ENCODE results near the gene TFF1.

The TFF1 gene

GRCh38 chr21:42358261-42358660 is 8.1 kb downstream of the TFF1 start:
- H2AFZ ChIP-seq (ENCODE audit: low read depth, low read length): no peak overlapping the region
- H4K8ac ChIP-seq (ENCODE audit: low read length): no peak overlapping the region
- peaks cover 23 to 25% of the 10 kb centered on the region in 2 experiments for H3K27me3 ChIP-seq (ENCODE audit: control insufficient read depth in 1 of 2, insufficient read depth in 1 of 2, low read length in 2 of 2)
- H3K18ac ChIP-seq (ENCODE audit: low read depth in 1 of 2, low read length in 2 of 2): no peak overlapping the region
- H2AK5ac ChIP-seq (ENCODE audit: low read length, severe bottlenecking): no peak overlapping the region
- peaks cover 2% of the 10 kb centered on the region for H3K4me1 ChIP-seq (ENCODE audit: control insufficient read depth, insufficient read depth, low read depth, low read length)
- no peak overlapping the region for H3K14ac ChIP-seq (ENCODE audit: low read length in 2 of 2)
- H2BK120ac ChIP-seq (ENCODE audit: low read depth, low read length): no peak overlapping the region
- DNase-seq: no peak
- no peaks in the 10 kb centered on the region for H3K36me3 ChIP-seq (ENCODE audit: control insufficient read depth in 1 of 2, insufficient read depth in 2 of 2, low read depth in 1 of 2, low read length in 2 of 2)
- H3K4me2 ChIP-seq (ENCODE audit: low read length, poor library complexity, severe bottlenecking): no peak overlapping the region
- H3K79me1 ChIP-seq (replicated peaks; ENCODE audit: low read length, poor library complexity, severe bottlenecking): no peaks in the 10 kb centered on the region
- 86% methylated on average over 9 of the region's 12 CpGs for WGBS
- H2BK15ac ChIP-seq (ENCODE audit: low read depth, poor library complexity, severe bottlenecking): no peak overlapping the region
- no peak overlapping the region for H3K27ac ChIP-seq (ENCODE audit: low read length, poor library complexity, severe bottlenecking)
- peaks cover 13% of the 10 kb centered on the region for H3K9me3 ChIP-seq (ENCODE audit: control insufficient read depth, low read length)
- no peak overlapping the region for H2BK5ac ChIP-seq (ENCODE audit: low read depth, low read length, poor library complexity, severe bottlenecking)
- H4K91ac ChIP-seq (ENCODE audit: low read length): no peak overlapping the region
- H3K4me3 ChIP-seq (ENCODE audit: insufficient read depth in 1 of 2, low read depth in 1 of 2, low read length in 2 of 2): no peak overlapping the region
- no peak overlapping the region for H2BK12ac ChIP-seq (ENCODE audit: low read length in 2 of 2)
- no peak overlapping the region for H3K23ac ChIP-seq (ENCODE audit: low read length in 2 of 2)
- H3K9ac ChIP-seq (ENCODE audit: low read length): no peak overlapping the region
- H3K4ac ChIP-seq (ENCODE audit: low read depth in 1 of 2, low read length in 2 of 2): no peak overlapping the region

GRCh38 chr21:42357307-42357706 is 9.0 kb downstream of the TFF1 start:
- H3K9ac ChIP-seq (ENCODE audit: low read length): no peak overlapping the region
- H3K27me3 ChIP-seq (ENCODE audit: control insufficient read depth in 1 of 2, insufficient read depth in 1 of 2, low read length in 2 of 2): peaks cover 17 to 19% of the 10 kb centered on the region in 2 experiments
- no peak overlapping the region for H4K91ac ChIP-seq (ENCODE audit: low read length)
- no peak overlapping the region for H3K23ac ChIP-seq (ENCODE audit: low read length in 2 of 2)
- no peak overlapping the region for H2AFZ ChIP-seq (ENCODE audit: low read depth, low read length)
- H4K8ac ChIP-seq (ENCODE audit: low read length): no peak overlapping the region
- no peak overlapping the region for H2BK12ac ChIP-seq (ENCODE audit: low read length in 2 of 2)
- no peak overlapping the region for H3K27ac ChIP-seq (ENCODE audit: low read length, poor library complexity, severe bottlenecking)
- DNase-seq: no peak
- no peak overlapping the region for H2BK5ac ChIP-seq (ENCODE audit: low read depth, low read length, poor library complexity, severe bottlenecking)
- H3K18ac ChIP-seq (ENCODE audit: low read depth in 1 of 2, low read length in 2 of 2): no peak overlapping the region
- peaks cover 13% of the 10 kb centered on the region for H3K9me3 ChIP-seq (ENCODE audit: control insufficient read depth, low read length)
- H2BK15ac ChIP-seq (ENCODE audit: low read depth, poor library complexity, severe bottlenecking): no peak overlapping the region
- 48% methylated on average over 2 of the region's 3 CpGs for WGBS
- peaks cover 2% of the 10 kb centered on the region for H3K4me1 ChIP-seq (ENCODE audit: control insufficient read depth, insufficient read depth, low read depth, low read length)
- H3K79me1 ChIP-seq (replicated peaks; ENCODE audit: low read length, poor library complexity, severe bottlenecking): no peaks in the 10 kb centered on the region
- H3K14ac ChIP-seq (ENCODE audit: low read length in 2 of 2): no peak overlapping the region
- no peaks in the 10 kb centered on the region for H3K36me3 ChIP-seq (ENCODE audit: control insufficient read depth in 1 of 2, insufficient read depth in 2 of 2, low read depth in 1 of 2, low read length in 2 of 2)
- no peak overlapping the region for H3K4me3 ChIP-seq (ENCODE audit: insufficient read depth in 1 of 2, low read depth in 1 of 2, low read length in 2 of 2)
- no peak overlapping the region for H3K4me2 ChIP-seq (ENCODE audit: low read length, poor library complexity, severe bottlenecking)
- H2AK5ac ChIP-seq (ENCODE audit: low read length, severe bottlenecking): no peak overlapping the region
- no peak overlapping the region for H3K4ac ChIP-seq (ENCODE audit: low read depth in 1 of 2, low read length in 2 of 2)
- no peak overlapping the region for H2BK120ac ChIP-seq (ENCODE audit: low read depth, low read length)

GRCh38 chr21:42356650-42357049 is 9.7 kb downstream of the TFF1 start:
- no peak overlapping the region for H3K18ac ChIP-seq (ENCODE audit: low read depth in 1 of 2, low read length in 2 of 2)
- WGBS: 56% methylated on average over 6 of the region's 6 CpGs
- no peak for DNase-seq

GRCh38 chr21:42356046-42356445 is 10.3 kb downstream of the TFF1 start:
- Histone ChIP-seq H2BK5ac (ENCODE audit: low read depth, low read length, poor library complexity, severe bottlenecking) (no peak overlapping the region), H4K91ac (ENCODE audit: low read length) (no peak overlapping the region), H2BK120ac (ENCODE audit: low read depth, low read length) (no peak overlapping the region), H2BK15ac (ENCODE audit: low read depth, poor library complexity, severe bottlenecking) (no peak overlapping the region), H3K23ac (ENCODE audit: low read length in 2 of 2) (no peak overlapping the region), H3K27ac (ENCODE audit: low read length, poor library complexity, severe bottlenecking) (no peak overlapping the region), H3K4me2 (ENCODE audit: low read length, poor library complexity, severe bottlenecking) (no peak overlapping the region), H4K8ac (ENCODE audit: low read length) (no peak overlapping the region), H3K9ac (ENCODE audit: low read length) (no peak overlapping the region), H3K27me3 (ENCODE audit: control insufficient read depth in 1 of 2, insufficient read depth in 1 of 2, low read length in 2 of 2) (peaks cover 8 to 10% of the 10 kb centered on the region in 2 experiments), H3K4me1 (ENCODE audit: control insufficient read depth, insufficient read depth, low read depth, low read length) (peaks cover 2% of the 10 kb centered on the region), H3K4ac (ENCODE audit: low read depth in 1 of 2, low read length in 2 of 2) (no peak overlapping the region), H2BK12ac (ENCODE audit: low read length in 2 of 2) (no peak overlapping the region), H3K79me1 (replicated peaks; ENCODE audit: low read length, poor library complexity, severe bottlenecking) (no peaks in the 10 kb centered on the region), H2AK5ac (ENCODE audit: low read length, severe bottlenecking) (no peak overlapping the region), H3K9me3 (ENCODE audit: control insufficient read depth, low read length) (peaks cover 13% of the 10 kb centered on the region), H3K18ac (ENCODE audit: low read depth in 1 of 2, low read length in 2 of 2) (no peak overlapping the region), H3K4me3 (ENCODE audit: insufficient read depth in 1 of 2, low read depth in 1 of 2, low read length in 2 of 2) (no peak overlapping the region), H3K14ac (ENCODE audit: low read length in 2 of 2) (no peak overlapping the region), H3K36me3 (ENCODE audit: control insufficient read depth in 1 of 2, insufficient read depth in 2 of 2, low read depth in 1 of 2, low read length in 2 of 2) (no peaks in the 10 kb centered on the region), H2AFZ (ENCODE audit: low read depth, low read length) (no peak overlapping the region)
- DNase-seq: no peak
- whole genome bisulfite sequencing: 83% methylated on average over 2 of the region's 2 CpGs

More at GRCh38 chr21:42356650-42357049, 9.7 kb downstream of the TFF1 start:
- H3K4me3 ChIP-seq (ENCODE audit: insufficient read depth in 1 of 2, low read depth in 1 of 2, low read length in 2 of 2): no peak overlapping the region
- H4K91ac ChIP-seq (ENCODE audit: low read length): no peak overlapping the region
- no peak overlapping the region for H2AFZ ChIP-seq (ENCODE audit: low read depth, low read length)
- no peak overlapping the region for H3K9ac ChIP-seq (ENCODE audit: low read length)
- no peak overlapping the region for H2BK15ac ChIP-seq (ENCODE audit: low read depth, poor library complexity, severe bottlenecking)
- H2BK120ac ChIP-seq (ENCODE audit: low read depth, low read length): no peak overlapping the region
- H3K4me2 ChIP-seq (ENCODE audit: low read length, poor library complexity, severe bottlenecking): no peak overlapping the region
- H3K14ac ChIP-seq (ENCODE audit: low read length in 2 of 2): no peak overlapping the region
- H2BK12ac ChIP-seq (ENCODE audit: low read length in 2 of 2): no peak overlapping the region
- no peak overlapping the region for H2AK5ac ChIP-seq (ENCODE audit: low read length, severe bottlenecking)
- no peak overlapping the region for H2BK5ac ChIP-seq (ENCODE audit: low read depth, low read length, poor library complexity, severe bottlenecking)
- H3K27ac ChIP-seq (ENCODE audit: low read length, poor library complexity, severe bottlenecking): no peak overlapping the region
- H3K79me1 ChIP-seq (replicated peaks; ENCODE audit: low read length, poor library complexity, severe bottlenecking): no peaks in the 10 kb centered on the region
- H3K9me3 ChIP-seq (ENCODE audit: control insufficient read depth, low read length): peaks cover 13% of the 10 kb centered on the region
- no peak overlapping the region for H3K4ac ChIP-seq (ENCODE audit: low read depth in 1 of 2, low read length in 2 of 2)
- H3K27me3 ChIP-seq (ENCODE audit: control insufficient read depth in 1 of 2, insufficient read depth in 1 of 2, low read length in 2 of 2): peaks cover 11 to 15% of the 10 kb centered on the region in 2 experiments
- no peaks in the 10 kb centered on the region for H3K36me3 ChIP-seq (ENCODE audit: control insufficient read depth in 1 of 2, insufficient read depth in 2 of 2, low read depth in 1 of 2, low read length in 2 of 2)
- no peak overlapping the region for H4K8ac ChIP-seq (ENCODE audit: low read length)
- H3K4me1 ChIP-seq (ENCODE audit: control insufficient read depth, insufficient read depth, low read depth, low read length): peaks cover 2% of the 10 kb centered on the region
- no peak overlapping the region for H3K23ac ChIP-seq (ENCODE audit: low read length in 2 of 2)
